ENCODE measurements around the gene CMSS1.

DNA sequence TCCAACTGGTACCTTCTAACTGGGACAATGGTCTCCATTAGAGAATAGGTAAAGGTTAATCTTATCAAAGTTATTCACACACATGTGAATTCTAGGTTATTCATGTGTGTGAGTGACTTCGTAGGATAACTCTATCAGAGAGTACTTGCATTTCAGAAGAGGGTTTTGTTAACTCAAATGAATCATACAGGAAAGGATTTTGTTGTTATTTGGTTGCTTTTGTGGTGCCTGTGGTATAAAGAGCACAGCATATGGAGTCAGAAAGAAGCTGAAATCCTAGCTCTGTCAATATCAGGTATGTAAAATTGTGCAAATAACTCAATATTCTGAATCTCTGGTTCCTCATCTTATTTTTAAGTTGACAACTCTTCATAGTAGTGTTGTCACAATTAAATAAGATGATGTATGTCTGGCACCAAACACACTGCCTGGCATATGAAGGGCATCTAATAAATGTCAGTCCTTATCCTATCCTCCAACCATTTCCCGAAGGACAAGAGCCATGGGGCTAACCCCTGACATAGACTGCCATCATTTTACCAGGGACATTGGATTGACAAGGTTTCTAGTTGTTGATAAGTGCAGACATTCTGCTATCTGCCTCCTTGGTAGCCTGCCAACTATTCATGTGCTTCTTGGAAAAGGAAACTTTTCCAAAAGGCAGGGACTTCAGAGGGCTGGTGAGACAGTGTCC is 48.7 kb upstream of the CMSS1 start:
- TF ChIP-seq, protein P1, sequence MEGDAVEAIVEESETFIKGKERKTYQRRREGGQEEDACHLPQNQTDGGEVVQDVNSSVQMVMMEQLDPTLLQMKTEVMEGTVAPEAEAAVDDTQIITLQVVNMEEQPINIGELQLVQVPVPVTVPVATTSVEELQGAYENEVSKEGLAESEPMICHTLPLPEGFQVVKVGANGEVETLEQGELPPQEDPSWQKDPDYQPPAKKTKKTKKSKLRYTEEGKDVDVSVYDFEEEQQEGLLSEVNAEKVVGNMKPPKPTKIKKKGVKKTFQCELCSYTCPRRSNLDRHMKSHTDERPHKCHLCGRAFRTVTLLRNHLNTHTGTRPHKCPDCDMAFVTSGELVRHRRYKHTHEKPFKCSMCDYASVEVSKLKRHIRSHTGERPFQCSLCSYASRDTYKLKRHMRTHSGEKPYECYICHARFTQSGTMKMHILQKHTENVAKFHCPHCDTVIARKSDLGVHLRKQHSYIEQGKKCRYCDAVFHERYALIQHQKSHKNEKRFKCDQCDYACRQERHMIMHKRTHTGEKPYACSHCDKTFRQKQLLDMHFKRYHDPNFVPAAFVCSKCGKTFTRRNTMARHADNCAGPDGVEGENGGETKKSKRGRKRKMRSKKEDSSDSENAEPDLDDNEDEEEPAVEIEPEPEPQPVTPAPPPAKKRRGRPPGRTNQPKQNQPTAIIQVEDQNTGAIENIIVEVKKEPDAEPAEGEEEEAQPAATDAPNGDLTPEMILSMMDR (IDR thresholded peaks at IDR 0.05; ENCODE audit: poor library complexity, severe bottlenecking): no peak
- TF ChIP-seq RAD21 (conservative IDR thresholded peaks at IDR 0.05) (no peak), EZH2 (IDR thresholded peaks at IDR 0.05; ENCODE audit: borderline replicate concordance, insufficient read depth, low read length, poor library complexity, severe bottlenecking) (no peak), POLR2AphosphoS5 (IDR thresholded peaks at IDR 0.05) (no peak), TAF1 (IDR thresholded peaks at IDR 0.05; ENCODE audit: low read depth) (no peak), MXI1 (conservative IDR thresholded peaks at IDR 0.05; ENCODE audit: poor library complexity, severe bottlenecking) (no peak), SMC3 (conservative IDR thresholded peaks at IDR 0.05; ENCODE audit: poor library complexity) (no peak)
